Measurements from ENCODE around the gene CFAP251. TPM values are rescaled to one million over a fixed set of nuclear protein-coding genes. Genes with fewer than 3 reads are reported as not detected.
"Not testable (repeated sequence)": the region's sequence is repeated elsewhere in the genome, so short reads cannot be mapped to it uniquely, and the experiment has no call there.

CFAP251 gene
- total RNA-seq, 1 experiment from 2014 or later = 2.0 TPM

GRCh38 chr12:121974026-121974985, 55.9 kb downstream of the CFAP251 start:
- peak; percentile 35 for DNase-seq (ENCODE audit: low read depth)

GRCh38 chr12:121975021-121975420, 56.6 kb downstream of the CFAP251 start:
- no peak for DNase-seq (ENCODE audit: low read depth)

GRCh38 chr12:121976950-121977349, 58.6 kb downstream of the CFAP251 start:
- DNase-seq (ENCODE audit: low read depth) = no peak

GRCh38 chr12:121980191-121980891, 61.9 kb downstream of the CFAP251 start:
- DNase-seq (ENCODE audit: low read depth) = no peak

- DNase-seq (ENCODE audit: low read depth) = no peak
Observed at GRCh38 chr12:121980892-121981272, 62.5 kb downstream of the CFAP251 start.

GRCh38 chr12:121981456-121981855, 63.1 kb downstream of the CFAP251 start:
- no peak for DNase-seq (ENCODE audit: low read depth)

- DNase-seq (ENCODE audit: low read depth) = no peak
Observed at GRCh38 chr12:121982950-121983349, 64.6 kb downstream of the CFAP251 start.

GRCh38 chr12:121983536-121984210, 65.3 kb downstream of the CFAP251 start:
- DNase-seq (ENCODE audit: low read depth) = no peak

- no peak for DNase-seq (ENCODE audit: low read depth)
Observed at GRCh38 chr12:121986489-121987245, 68.3 kb downstream of the CFAP251 start.

- not testable (repeated sequence) for DNase-seq (ENCODE audit: low read depth)
Observed at GRCh38 chr12:121988519-121988918, 70.1 kb downstream of the CFAP251 start.

- DNase-seq (ENCODE audit: low read depth) = no peak
Observed at GRCh38 chr12:121989276-121990113, 71.1 kb downstream of the CFAP251 start.

GRCh38 chr12:121990114-121990647, 71.8 kb downstream of the CFAP251 start:
- no peak for DNase-seq (ENCODE audit: low read depth)

- no peak for DNase-seq (ENCODE audit: low read depth)
Observed at GRCh38 chr12:121990692-121991603, 72.6 kb downstream of the CFAP251 start.

GRCh38 chr12:121992059-121992879, 73.9 kb downstream of the CFAP251 start:
- peak; percentile 80 for DNase-seq (ENCODE audit: low read depth)

- no peak for DNase-seq (ENCODE audit: low read depth)
Observed at GRCh38 chr12:121996050-121996944, 77.9 kb downstream of the CFAP251 start.

GRCh38 chr12:121996945-121997612, 78.7 kb downstream of the CFAP251 start:
- no peak for DNase-seq (ENCODE audit: low read depth)

Measured in RPMI7951 (cell line).